HG03159 (cell line): Measurements from ENCODE around the gene KLF12.

Source experiments
- ATAC-seq: cut with Tn5 transposase; IDR thresholded peaks from one replicate; pipeline ENCODE4 v1.9.1; 2021; ENCODE audit warnings: mild to moderate bottlenecking, moderate library complexity; ENCODE audit not compliant: unreplicated experiment

The KLF12 gene

DNA sequence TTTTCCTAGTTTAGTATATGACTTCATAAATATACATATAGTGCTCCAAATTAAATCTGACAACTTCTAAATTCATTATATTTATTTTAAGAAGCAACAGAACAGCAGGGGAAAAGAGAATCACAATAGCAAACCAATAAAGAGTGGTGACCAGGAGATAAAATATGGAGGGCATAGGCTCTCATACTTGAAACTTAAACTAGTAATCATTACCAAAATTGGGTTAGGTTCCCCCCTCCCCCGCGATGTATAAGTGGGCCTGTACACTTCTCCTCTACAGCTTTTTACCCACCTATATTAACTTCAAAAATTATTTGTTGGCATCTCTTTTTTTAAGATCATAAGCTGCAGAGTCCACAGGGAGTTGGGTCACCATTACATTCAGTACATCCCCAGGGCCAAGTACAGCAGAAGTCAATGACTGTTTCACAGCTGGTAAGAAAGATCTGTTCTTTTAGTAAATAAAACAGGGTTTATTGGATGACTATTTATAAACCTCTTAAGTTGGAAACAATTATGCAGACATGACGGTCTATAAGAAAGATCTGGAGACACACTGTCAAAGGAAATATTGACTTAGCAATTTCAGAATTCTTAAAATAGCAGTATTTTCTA is 29.4 kb downstream of the KLF12 start:
- no peak for ATAC-seq

DNA sequence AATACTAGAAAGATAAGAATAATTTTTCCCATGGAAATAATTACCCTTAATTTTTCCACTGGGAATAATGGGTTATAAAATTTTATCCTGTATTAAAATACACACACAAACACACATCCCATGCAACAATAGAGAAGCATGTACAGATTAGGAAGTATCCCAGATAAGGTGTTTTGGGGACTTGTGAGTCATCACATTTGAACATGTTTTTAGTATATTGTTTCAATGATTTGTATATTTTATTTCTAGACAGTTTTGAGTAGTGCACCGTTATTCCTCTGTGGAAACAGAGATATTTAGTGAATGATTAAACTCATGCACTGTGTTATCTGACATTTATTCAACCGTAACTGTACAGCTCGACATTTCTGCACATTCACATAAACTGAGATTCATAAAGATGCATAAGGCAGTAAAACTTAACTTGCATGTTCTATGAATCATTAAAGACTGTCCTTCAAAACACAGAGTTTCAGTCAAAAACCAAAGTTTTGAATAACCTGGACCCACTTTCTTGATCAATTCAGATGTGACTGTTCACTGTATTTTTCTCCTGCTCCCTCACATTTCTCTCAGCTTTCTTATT is 30.1 kb downstream of the KLF12 start:
- no peak for ATAC-seq

DNA sequence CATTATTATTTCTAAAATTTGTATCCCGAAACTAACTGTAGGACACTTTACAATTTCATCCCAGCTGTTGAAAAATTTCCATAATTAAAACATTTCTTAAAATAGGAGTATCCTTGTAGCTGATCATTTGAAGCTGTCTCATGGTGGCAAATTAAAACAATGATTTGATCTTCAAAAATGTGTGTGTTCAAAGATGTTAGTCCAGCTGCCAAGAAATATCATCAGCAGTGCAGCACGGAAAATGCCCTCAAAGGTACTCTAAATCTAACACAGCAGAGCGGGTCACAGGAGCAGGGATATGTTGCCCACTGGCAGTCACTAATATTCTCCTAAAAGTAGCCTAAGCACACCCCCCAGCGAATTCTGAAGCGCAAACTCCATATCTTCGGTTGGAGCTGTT is 31.0 kb downstream of the KLF12 start:
- no peak for ATAC-seq

DNA sequence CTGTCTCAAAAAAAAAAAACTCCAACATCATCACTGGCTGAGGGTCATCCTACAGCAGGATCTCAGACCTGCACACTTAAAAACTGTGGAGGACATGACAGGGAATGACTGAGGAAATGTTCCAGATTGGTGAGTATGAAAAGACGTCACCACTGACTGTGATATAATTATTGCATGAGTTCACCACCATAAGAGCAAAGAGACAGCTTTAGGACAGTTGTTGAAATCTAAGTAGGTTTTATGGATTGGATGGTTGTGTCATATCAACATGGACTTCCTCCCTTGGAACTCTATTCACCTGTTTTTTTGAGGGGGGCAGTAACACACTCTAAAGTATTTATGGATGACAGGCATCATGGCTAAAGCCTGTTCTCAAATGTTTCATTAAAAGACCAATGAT is 31.5 kb downstream of the KLF12 start:
- no peak for ATAC-seq

DNA sequence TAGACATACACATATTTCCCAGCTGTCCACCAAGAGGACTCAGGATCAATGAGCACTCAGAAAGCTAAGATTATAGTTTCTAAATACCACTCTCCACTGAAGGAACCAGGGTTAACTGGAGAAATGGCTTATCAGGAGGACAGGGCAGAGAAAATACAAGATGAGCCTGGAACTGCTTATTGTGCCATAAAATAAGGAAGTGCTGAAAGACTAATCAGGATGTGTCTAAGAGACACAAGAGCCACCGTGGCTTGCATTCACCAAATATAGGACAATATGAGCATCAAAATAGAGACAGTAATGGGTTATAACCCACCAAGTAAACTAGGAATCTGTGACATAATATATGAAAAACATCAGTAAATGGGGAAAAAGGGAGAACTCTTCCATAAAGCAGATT is 32.8 kb downstream of the KLF12 start:
- no peak for ATAC-seq

- no peak for ATAC-seq
Measured at GRCh38 chr13:74098077-74098476, 36.1 kb downstream of the KLF12 start.

- ATAC-seq: no peak
Measured at GRCh38 chr13:74097116-74097515, 37.1 kb downstream of the KLF12 start.

- no peak for ATAC-seq
Measured at GRCh38 chr13:74093691-74094090, 40.5 kb downstream of the KLF12 start.

DNA sequence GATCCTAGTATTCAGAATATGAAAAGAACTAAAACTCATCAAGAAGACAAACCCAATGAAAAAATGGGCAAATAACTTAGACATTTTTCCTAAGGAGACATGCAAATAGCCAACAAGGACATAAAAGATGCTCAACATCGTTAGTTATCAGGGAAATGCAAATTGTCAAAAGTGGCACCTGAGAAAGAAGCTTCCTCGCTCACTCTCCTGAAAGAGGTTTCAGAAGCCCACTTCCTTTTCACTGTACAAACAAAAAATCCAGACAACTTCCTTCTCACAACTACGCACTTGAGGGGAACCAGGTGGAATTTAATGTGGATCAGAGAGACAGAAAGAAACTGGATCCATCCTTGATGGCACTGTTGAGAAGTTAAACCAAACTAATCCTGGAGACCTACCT is 41.5 kb downstream of the KLF12 start:
- no peak for ATAC-seq

- no peak for ATAC-seq
Measured at GRCh38 chr13:74090869-74091605, 43.2 kb downstream of the KLF12 start.

DNA sequence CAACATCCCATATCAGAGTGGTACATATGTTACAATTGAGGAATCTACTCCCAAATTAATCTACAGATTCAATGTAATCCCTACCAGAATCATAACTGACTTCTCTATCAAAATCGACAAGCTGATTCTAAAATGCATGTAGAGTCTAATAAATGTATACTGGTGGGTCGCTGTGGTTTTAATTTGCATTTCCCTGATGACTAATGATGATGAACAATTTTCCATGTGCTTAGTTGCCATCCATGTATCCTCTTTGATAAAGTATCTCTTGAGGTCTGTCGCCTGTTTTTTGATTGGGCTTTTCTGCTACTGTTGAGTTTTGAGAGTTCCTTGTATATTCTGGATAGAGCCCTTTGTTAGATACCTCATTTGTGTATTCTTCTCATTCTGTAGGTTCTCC is 43.8 kb downstream of the KLF12 start:
- no peak for ATAC-seq

DNA sequence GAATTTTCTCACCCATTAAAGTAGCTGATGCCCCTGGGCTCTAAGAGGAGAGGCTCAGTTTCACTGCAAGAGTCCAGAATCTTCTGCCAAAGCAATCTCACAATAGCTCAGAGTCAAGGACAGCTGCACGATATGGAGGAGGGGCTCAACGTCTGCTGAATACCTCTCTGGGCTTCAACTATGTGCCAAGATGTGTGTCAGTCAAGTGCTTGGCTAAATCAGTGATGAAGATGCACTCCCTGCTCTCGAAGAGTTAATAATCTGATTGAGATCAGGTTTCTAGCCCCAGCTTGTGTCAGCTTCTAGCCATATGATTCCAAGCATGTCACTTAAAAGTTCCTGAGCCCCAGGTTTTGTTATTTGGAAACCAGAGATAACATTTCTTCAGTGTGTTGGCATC is 46.8 kb downstream of the KLF12 start:
- no peak for ATAC-seq
